Measurements from ENCODE around the gene PRDX2. TPM values are rescaled to one million over a fixed set of nuclear protein-coding genes. Genes with fewer than 3 reads are reported as not detected.

Gene PRDX2
- total RNA-seq, 4 donors from 2014 or later, result 124 to 217 (median 135) TPM

GRCh38 chr19:12834566-12834943 lies 33.0 kb upstream of the PRDX2 start, which contains the start of gene RTBDN:
Gene RTBDN, minus strand, starts transcription at chr19:12834579. Its CDS starts 4,600 bp downstream, at chr19:12829979.
- TF ChIP-seq, protein P1, sequence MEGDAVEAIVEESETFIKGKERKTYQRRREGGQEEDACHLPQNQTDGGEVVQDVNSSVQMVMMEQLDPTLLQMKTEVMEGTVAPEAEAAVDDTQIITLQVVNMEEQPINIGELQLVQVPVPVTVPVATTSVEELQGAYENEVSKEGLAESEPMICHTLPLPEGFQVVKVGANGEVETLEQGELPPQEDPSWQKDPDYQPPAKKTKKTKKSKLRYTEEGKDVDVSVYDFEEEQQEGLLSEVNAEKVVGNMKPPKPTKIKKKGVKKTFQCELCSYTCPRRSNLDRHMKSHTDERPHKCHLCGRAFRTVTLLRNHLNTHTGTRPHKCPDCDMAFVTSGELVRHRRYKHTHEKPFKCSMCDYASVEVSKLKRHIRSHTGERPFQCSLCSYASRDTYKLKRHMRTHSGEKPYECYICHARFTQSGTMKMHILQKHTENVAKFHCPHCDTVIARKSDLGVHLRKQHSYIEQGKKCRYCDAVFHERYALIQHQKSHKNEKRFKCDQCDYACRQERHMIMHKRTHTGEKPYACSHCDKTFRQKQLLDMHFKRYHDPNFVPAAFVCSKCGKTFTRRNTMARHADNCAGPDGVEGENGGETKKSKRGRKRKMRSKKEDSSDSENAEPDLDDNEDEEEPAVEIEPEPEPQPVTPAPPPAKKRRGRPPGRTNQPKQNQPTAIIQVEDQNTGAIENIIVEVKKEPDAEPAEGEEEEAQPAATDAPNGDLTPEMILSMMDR (IDR thresholded peaks at IDR 0.05; ENCODE audit: low read depth), result no peak

GRCh38 chr19:12833738-12834565 lies 32.4 kb upstream of the PRDX2 start:
- TF ChIP-seq, protein P1 (IDR thresholded peaks at IDR 0.05; ENCODE audit: low read depth), result no peak

DNA sequence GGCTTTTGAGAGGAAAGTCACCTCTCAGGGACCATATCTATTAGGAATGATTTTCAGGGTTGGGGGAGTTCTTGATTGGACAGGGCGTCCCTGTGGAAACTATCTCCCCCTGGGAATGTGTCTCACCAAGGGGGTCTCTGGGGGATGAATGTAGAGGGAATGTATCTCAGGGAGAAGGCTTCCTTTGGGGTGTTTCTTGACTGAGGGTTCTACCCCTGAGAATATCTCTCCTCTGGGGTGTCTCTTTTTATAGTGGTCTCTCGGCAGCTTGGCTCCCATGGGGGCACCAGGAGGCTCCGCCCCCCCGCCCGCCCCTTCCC lies 31.8 kb upstream of the PRDX2 start:
- TF ChIP-seq, protein P1 (IDR thresholded peaks at IDR 0.05; ENCODE audit: low read depth), result no peak

GRCh38 chr19:12828494-12828893 lies 26.9 kb upstream of the PRDX2 start:
- TF ChIP-seq, protein P1 (IDR thresholded peaks at IDR 0.05; ENCODE audit: low read depth), result no peak

- TF ChIP-seq, protein P1 (IDR thresholded peaks at IDR 0.05; ENCODE audit: low read depth), result no peak
Observed at GRCh38 chr19:12825254-12826131, 23.9 kb upstream of the PRDX2 start.

DNA sequence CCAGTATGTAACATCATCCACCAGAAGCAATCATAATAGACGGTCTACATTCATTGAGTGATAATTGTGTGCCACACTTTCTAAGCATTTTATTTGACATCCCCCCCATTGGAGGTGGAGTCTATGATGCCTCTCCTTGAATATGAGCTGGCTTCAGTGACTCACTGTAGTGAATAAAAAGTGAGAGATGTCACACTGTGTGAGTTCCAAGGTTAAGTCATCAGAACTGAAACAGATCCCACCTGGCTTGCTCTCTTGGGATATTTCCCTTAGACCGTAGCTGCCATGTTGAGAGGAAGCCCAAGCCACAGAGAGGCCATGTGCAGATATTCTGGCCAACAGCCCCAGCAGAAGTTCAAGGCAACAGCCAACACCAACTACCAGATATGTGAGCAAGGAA lies 20.2 kb upstream of the PRDX2 start:
- TF ChIP-seq, protein P1 (IDR thresholded peaks at IDR 0.05; ENCODE audit: low read depth), result no peak

- TF ChIP-seq, protein P1 (IDR thresholded peaks at IDR 0.05; ENCODE audit: low read depth), result no peak
Observed at GRCh38 chr19:12815088-12815487, 13.5 kb upstream of the PRDX2 start.

Data from subcutaneous adipose tissue (tissue), 4 donors.